Measurements from ENCODE around the gene GPC6.

- TF ChIP-seq POLR2A (IDR thresholded peaks at IDR 0.05; ENCODE audit: low read depth, low read length) (no peak), CTCF (IDR thresholded peaks at IDR 0.05; ENCODE audit: extremely low read depth in 1 of 2, insufficient read depth in 1 of 2, low read depth in 1 of 2, low read length in 2 of 2) (no peak), GATA2 (IDR thresholded peaks at IDR 0.05; ENCODE audit: insufficient read depth, insufficient read length, low read depth, low read length) (no peak), MAX (IDR thresholded peaks at IDR 0.05; ENCODE audit: insufficient read depth, insufficient read length) (no peak), POLR2AphosphoS5 (IDR thresholded peaks at IDR 0.05; ENCODE audit: insufficient read depth, low read depth, low read length) (no peak), EZH2 (IDR thresholded peaks at IDR 0.05; ENCODE audit: borderline replicate concordance, low read depth, low read length, severe bottlenecking) (no peak)
Measured at GRCh38 chr13:93515267-93515666, 288.7 kb downstream of the GPC6 start.

Data from endothelial cell of umbilical vein (primary cell).